Gastroesophageal sphincter (tissue), 3 donors: ENCODE data around the gene ST6GALNAC1.

Experiments used
- POLR2A ChIP-seq, 2 donors: fragments of 450-650 bp; IDR thresholded peaks; one replicate each; pipeline ENCODE4 v1.6.1; 2017; ENCODE audit warnings: antibody characterized with exemption in 2 of 2, mild to moderate bottlenecking in 2 of 2, moderate library complexity in 1 of 2
- TF ChIP-seq, protein P1 (sequence below), 4 experiments: fragments of 200-600 bp in 2 of 4; fragments of 450-650 bp in 2 of 4; sonication (generic) in 1 of 4; IDR thresholded peaks; one replicate each; pipeline ENCODE4 v1.5.1; 2017 to 2019; ENCODE audit warnings: antibody characterized with exemption in 4 of 4, mild to moderate bottlenecking in 2 of 4, moderate library complexity in 2 of 4

DNA sequence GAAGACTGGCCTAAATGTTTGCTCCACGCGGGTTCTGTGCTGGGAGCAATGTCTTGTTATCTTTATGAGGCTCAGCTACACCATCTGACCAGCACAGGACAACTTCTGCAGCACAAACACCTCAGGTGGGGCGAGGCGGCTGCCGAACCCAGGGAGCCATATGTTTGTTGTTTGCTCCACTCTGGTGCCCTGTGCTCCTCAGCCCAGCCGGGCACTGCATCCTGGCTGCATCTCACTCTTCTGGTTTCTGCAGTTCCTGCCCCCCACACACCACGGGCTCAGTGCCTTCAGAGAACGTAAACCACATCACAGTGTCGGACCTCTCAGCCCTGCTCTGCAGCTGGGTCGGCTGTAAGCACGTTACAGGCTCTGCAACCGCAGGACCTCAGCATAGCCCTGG lies 34.8 kb upstream of the ST6GALNAC1 start:
- no peak for TF ChIP-seq POLR2A (IDR thresholded peaks at IDR 0.05)
- TF ChIP-seq, protein P1, sequence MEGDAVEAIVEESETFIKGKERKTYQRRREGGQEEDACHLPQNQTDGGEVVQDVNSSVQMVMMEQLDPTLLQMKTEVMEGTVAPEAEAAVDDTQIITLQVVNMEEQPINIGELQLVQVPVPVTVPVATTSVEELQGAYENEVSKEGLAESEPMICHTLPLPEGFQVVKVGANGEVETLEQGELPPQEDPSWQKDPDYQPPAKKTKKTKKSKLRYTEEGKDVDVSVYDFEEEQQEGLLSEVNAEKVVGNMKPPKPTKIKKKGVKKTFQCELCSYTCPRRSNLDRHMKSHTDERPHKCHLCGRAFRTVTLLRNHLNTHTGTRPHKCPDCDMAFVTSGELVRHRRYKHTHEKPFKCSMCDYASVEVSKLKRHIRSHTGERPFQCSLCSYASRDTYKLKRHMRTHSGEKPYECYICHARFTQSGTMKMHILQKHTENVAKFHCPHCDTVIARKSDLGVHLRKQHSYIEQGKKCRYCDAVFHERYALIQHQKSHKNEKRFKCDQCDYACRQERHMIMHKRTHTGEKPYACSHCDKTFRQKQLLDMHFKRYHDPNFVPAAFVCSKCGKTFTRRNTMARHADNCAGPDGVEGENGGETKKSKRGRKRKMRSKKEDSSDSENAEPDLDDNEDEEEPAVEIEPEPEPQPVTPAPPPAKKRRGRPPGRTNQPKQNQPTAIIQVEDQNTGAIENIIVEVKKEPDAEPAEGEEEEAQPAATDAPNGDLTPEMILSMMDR (IDR thresholded peaks at IDR 0.05), result no peak
